Loucy (cell line): ENCODE measurements around the gene PPP3CB.

Experiments
- CTCF ChIP-seq: fragments of 200-600 bp; sonication (generic); conservative IDR thresholded peaks from 2 replicates; pipeline ENCODE4 v1.5.1; 2014; ENCODE audit warnings: mild to moderate bottlenecking, antibody characterized with exemption, low read length
- EZH2phosphoT487 ChIP-seq: fragments of 200-600 bp; IDR thresholded peaks from 2 replicates; pipeline ENCODE4 v1.6.1; 2018; ENCODE audit warnings: antibody characterized with exemption, mild to moderate bottlenecking, moderate library complexity, borderline replicate concordance

DNA sequence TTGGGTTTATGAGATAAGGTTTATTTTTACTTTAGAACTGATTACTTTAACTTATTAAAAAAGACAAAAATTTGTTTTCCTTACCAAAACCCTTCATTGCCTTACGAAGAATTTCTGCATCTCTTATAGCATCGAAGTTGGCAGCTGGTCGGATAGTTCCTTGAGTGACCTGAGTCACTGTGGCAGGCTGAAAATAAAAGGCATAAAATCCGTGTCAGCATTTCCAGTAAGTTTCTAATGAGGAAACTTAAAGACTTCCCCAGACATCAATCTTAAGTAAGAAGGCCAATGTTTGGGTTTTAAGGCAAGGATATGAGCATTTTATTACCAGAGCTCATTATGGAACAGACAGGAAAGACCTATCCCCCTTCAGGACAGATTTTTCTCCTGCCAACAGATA is 107.6 kb downstream of the PPP3CB start:
- TF ChIP-seq CTCF (no peak), EZH2phosphoT487 (no peak)
